Epithelial cell of esophagus (primary cell): ENCODE results near the gene MYL7.

Source experiments
- DNase-seq: peaks from one replicate; pipeline ENCODE4 v3.0.0; 2010; ENCODE audit warnings: low read depth
- H3K4me3 ChIP-seq: 2 replicates; pipeline ENCODE4 v1.5.1; 2011; ENCODE audit warnings: mild to moderate bottlenecking, low read length, control low read depth
- CTCF ChIP-seq: IDR thresholded peaks from 2 replicates; pipeline ENCODE4 v1.5.1; 2011; ENCODE audit warnings: low read depth, mild to moderate bottlenecking, low read length, control low read depth, inconsistent platforms; ENCODE audit not compliant: insufficient read depth; ENCODE audit errors: missing control alignments

MYL7 gene

GRCh38 chr7:44096326-44096881, 44.7 kb downstream of the MYL7 start:
- no peak overlapping the region for H3K4me3 ChIP-seq
- TF ChIP-seq CTCF = no peak
- DNase-seq = no peak

- H3K4me3 ChIP-seq = no peak overlapping the region
- TF ChIP-seq CTCF = no peak
- DNase-seq = no peak
These were observed 45.4 kb downstream of the MYL7 start for GRCh38 chr7:44095781-44096180.

- DNase-seq = no peak
- TF ChIP-seq CTCF = no peak
- no peak overlapping the region for H3K4me3 ChIP-seq
These were observed 46.1 kb downstream of the MYL7 start for GRCh38 chr7:44094883-44095592.

GRCh38 chr7:44094365-44094764, 46.8 kb downstream of the MYL7 start:
- no peak for TF ChIP-seq CTCF
- DNase-seq = no peak
- H3K4me3 ChIP-seq = no peak overlapping the region

- no peak for TF ChIP-seq CTCF
- H3K4me3 ChIP-seq = no peak overlapping the region
- no peak for DNase-seq
These were observed 48.0 kb downstream of the MYL7 start for GRCh38 chr7:44093102-44093641.
